Sigmoid colon (tissue), 7 donors: ENCODE measurements around the gene TMF1. TPM values are rescaled to one million over a fixed set of nuclear protein-coding genes. Genes with fewer than 3 reads are reported as not detected.

Experiments used
- DNase-seq: peaks from one replicate; pipeline ENCODE4 v3.0.0-alpha.2; 2019
- H3K27ac ChIP-seq, 4 donors: fragments of 200-600 bp; sonication (generic); one replicate each; pipeline ENCODE4 v1.5.1; 2016 to 2019; ENCODE audit warnings: mild to moderate bottlenecking in 1 of 4
- H3K27me3 ChIP-seq, 3 donors: fragments of 200-600 bp; sonication (generic); one replicate each; pipeline ENCODE4 v1.5.1; 2019; ENCODE audit warnings: mild to moderate bottlenecking in 1 of 3
- H3K36me3 ChIP-seq, 4 donors: fragments of 200-600 bp; sonication (generic); one replicate each; pipeline ENCODE4 v1.5.1; 2016 to 2019
- H3K4me1 ChIP-seq, 4 donors: fragments of 200-600 bp; sonication (generic); one replicate each; pipeline ENCODE4 v1.5.1; 2017 to 2019
- H3K4me3 ChIP-seq, 4 donors: fragments of 200-600 bp; sonication (generic); one replicate each; pipeline ENCODE4 v1.5.1; 2017 to 2019; ENCODE audit warnings: mild to moderate bottlenecking in 2 of 4, moderate library complexity in 1 of 4
- H3K9me3 ChIP-seq, 4 donors: fragments of 200-600 bp in 3 of 4; sonication (generic) in 3 of 4; one replicate each; pipeline versions ENCODE4 v1.5.1 to v1.6.1; 2013 to 2019
- EP300 ChIP-seq, 4 donors: sonication (generic); formaldehyde crosslinking; IDR thresholded peaks; one replicate each; pipeline ENCODE4 v1.6.1; 2017; ENCODE audit warnings: antibody characterized with exemption in 4 of 4
- POLR2A ChIP-seq, 2 donors: fragments of 450-650 bp; IDR thresholded peaks; one replicate each; pipeline ENCODE4 v1.6.1; 2016; ENCODE audit warnings: antibody characterized with exemption in 2 of 2, mild to moderate bottlenecking in 2 of 2, moderate library complexity in 2 of 2
- POLR2AphosphoS5 ChIP-seq, 4 donors: sonication (generic); formaldehyde crosslinking; IDR thresholded peaks; one replicate each; pipeline ENCODE4 v1.6.1; 2017; ENCODE audit warnings: antibody characterized with exemption in 4 of 4
- WGBS, 2 donors: extraction: QIAGEN DNeasy Blood & Tissue Kit; methylation state at CpG; one replicate each; pipeline ENCODE4 v1.1.7; 2013; 5-methylcytosine and 5-hydroxymethylcytosine counted together
- intact Hi-C: fragments of 100-400 bp; cut with DNase I; formaldehyde crosslinking; loops from one replicate; pipeline ENCODE4 v1.15.1; 2023
- polyA plus RNA-seq, 3 donors: library from polyadenylated mRNA; stranded (reverse); fragments of 200-250 nt; gene quantifications; one replicate each; pipeline ENCODE4 v1.2.3, GENCODE V29; 2013
- total RNA-seq, 4 donors: library from RNA; depleted of rRNA; stranded (reverse); fragments of >200 nt; gene quantifications; one replicate each; pipeline ENCODE4 v1.1.0, GENCODE V29; 2016
- TF ChIP-seq, protein P1 (sequence below), 4 experiments: fragments of 450-650 bp in 3 of 4; fragments of 200-600 bp in 1 of 4; IDR thresholded peaks; one replicate each; pipeline ENCODE4 v1.5.1; 2016 to 2019; ENCODE audit warnings: antibody characterized with exemption in 4 of 4, mild to moderate bottlenecking in 3 of 4, moderate library complexity in 2 of 4
- donor health status: healthy with polysubstance abuse.
- donor health status: Bipolar disorder and iron deficiency.
- donor health status: healthy.

Gene TMF1
- total and polyA plus RNA-seq, 7 donors, result 9.9 to 32.8 (median 26.9) TPM

DNA sequence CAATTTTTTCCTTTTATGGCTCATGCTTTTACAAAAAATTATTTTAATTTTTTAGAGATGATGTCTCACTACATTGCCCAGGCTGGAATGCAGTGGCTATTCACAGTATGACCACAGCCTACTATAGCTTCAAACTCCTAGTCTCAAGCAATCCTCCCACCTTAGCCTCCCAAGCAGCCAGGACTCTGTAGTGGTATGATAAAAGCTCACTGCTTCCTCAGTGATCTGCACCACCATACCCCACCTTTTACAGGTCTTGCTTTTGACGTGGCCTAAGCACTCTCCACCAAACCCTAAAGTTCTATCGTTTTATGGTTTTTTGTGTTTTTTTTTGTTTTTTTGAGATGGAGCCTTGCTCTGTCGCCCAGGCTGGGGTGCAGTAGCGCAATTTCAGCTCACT is 14.0 kb upstream of the TMF1 start:
- no peak overlapping the region for H3K27ac ChIP-seq
- intact Hi-C loops, result no loop called here
- H3K4me3 ChIP-seq, result no peak overlapping the region
- TF ChIP-seq POLR2A (IDR thresholded peaks at IDR 0.05), result no peak
- TF ChIP-seq, protein P1, sequence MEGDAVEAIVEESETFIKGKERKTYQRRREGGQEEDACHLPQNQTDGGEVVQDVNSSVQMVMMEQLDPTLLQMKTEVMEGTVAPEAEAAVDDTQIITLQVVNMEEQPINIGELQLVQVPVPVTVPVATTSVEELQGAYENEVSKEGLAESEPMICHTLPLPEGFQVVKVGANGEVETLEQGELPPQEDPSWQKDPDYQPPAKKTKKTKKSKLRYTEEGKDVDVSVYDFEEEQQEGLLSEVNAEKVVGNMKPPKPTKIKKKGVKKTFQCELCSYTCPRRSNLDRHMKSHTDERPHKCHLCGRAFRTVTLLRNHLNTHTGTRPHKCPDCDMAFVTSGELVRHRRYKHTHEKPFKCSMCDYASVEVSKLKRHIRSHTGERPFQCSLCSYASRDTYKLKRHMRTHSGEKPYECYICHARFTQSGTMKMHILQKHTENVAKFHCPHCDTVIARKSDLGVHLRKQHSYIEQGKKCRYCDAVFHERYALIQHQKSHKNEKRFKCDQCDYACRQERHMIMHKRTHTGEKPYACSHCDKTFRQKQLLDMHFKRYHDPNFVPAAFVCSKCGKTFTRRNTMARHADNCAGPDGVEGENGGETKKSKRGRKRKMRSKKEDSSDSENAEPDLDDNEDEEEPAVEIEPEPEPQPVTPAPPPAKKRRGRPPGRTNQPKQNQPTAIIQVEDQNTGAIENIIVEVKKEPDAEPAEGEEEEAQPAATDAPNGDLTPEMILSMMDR (IDR thresholded peaks at IDR 0.05), result no peak
- no peak for TF ChIP-seq EP300 (IDR thresholded peaks at IDR 0.05)
- no peak for TF ChIP-seq POLR2AphosphoS5 (IDR thresholded peaks at IDR 0.05)
- H3K9me3 ChIP-seq, result no peaks in the 10 kb centered on the region
- 71 to 84% methylated on average over 4 of the region's 4 CpGs for WGBS, 2 donors
- DNase-seq, result no peak
- no peaks in the 10 kb centered on the region for H3K4me1 ChIP-seq
- H3K27me3 ChIP-seq, result no peaks in the 10 kb centered on the region
- H3K36me3 ChIP-seq, result peaks cover 0 to 58% (median 8%) of the 10 kb centered on the region in 4 donors

GRCh38 chr3:69065318-69065964 is 13.3 kb upstream of the TMF1 start:
- no peaks in the 10 kb centered on the region for H3K4me1 ChIP-seq
- intact Hi-C loops, result no loop called here
- no peak for DNase-seq
- H3K27ac ChIP-seq, result no peak overlapping the region
- no peaks in the 10 kb centered on the region for H3K27me3 ChIP-seq
- WGBS, 2 donors, result 81 to 86% methylated on average over 6 of the region's 6 CpGs
- TF ChIP-seq POLR2A (IDR thresholded peaks at IDR 0.05) (no peak), EP300 (IDR thresholded peaks at IDR 0.05) (no peak), POLR2AphosphoS5 (IDR thresholded peaks at IDR 0.05) (no peak)
- TF ChIP-seq, protein P1 (IDR thresholded peaks at IDR 0.05), result no peak
- no peak overlapping the region for H3K4me3 ChIP-seq
- H3K36me3 ChIP-seq, result peaks cover 0 to 58% (median 14%) of the 10 kb centered on the region in 4 donors
- H3K9me3 ChIP-seq, result no peaks in the 10 kb centered on the region

- 63 to 75% methylated on average over 2 of the region's 2 CpGs for WGBS, 2 donors
- no peak for DNase-seq
- Histone ChIP-seq H3K27ac (no peak overlapping the region), H3K27me3 (no peaks in the 10 kb centered on the region), H3K36me3 (peaks cover 0 to 64% (median 16%) of the 10 kb centered on the region in 4 donors), H3K4me1 (no peaks in the 10 kb centered on the region), H3K4me3 (no peak overlapping the region), H3K9me3 (no peaks in the 10 kb centered on the region)
- intact Hi-C loops, result no loop called here
- TF ChIP-seq POLR2A (IDR thresholded peaks at IDR 0.05) (no peak), POLR2AphosphoS5 (IDR thresholded peaks at IDR 0.05) (no peak), EP300 (IDR thresholded peaks at IDR 0.05) (no peak)
- TF ChIP-seq, protein P1 (IDR thresholded peaks at IDR 0.05), result no peak
Observed at GRCh38 chr3:69063636-69064035, 11.5 kb upstream of the TMF1 start.

GRCh38 chr3:69059688-69060087 is 7.6 kb upstream of the TMF1 start:
- TF ChIP-seq EP300 (IDR thresholded peaks at IDR 0.05) (no peak), POLR2AphosphoS5 (IDR thresholded peaks at IDR 0.05) (no peak), POLR2A (IDR thresholded peaks at IDR 0.05) (no peak)
- TF ChIP-seq, protein P1 (IDR thresholded peaks at IDR 0.05), result no peak
- H3K4me1 ChIP-seq, result no peaks in the 10 kb centered on the region
- intact Hi-C loops, result no loop called here
- no peak overlapping the region for H3K27ac ChIP-seq
- H3K36me3 ChIP-seq, result peaks cover 4 to 87% (median 23%) of the 10 kb centered on the region in 4 donors
- H3K27me3 ChIP-seq, result no peaks in the 10 kb centered on the region
- no peak for DNase-seq
- H3K9me3 ChIP-seq, result no peaks in the 10 kb centered on the region
- no peak overlapping the region for H3K4me3 ChIP-seq

- no peaks in the 10 kb centered on the region for H3K4me1 ChIP-seq
- H3K27ac ChIP-seq, result no peak overlapping the region
- TF ChIP-seq, protein P1 (IDR thresholded peaks at IDR 0.05), result no peak
- no peak for TF ChIP-seq POLR2A (IDR thresholded peaks at IDR 0.05)
- TF ChIP-seq EP300 (IDR thresholded peaks at IDR 0.05), result no peak
- no peak for TF ChIP-seq POLR2AphosphoS5 (IDR thresholded peaks at IDR 0.05)
- H3K4me3 ChIP-seq, result no peak overlapping the region
- DNase-seq, result no peak
- 86% methylated on average over 2 of the region's 2 CpGs for WGBS, 2 donors
- intact Hi-C loops, result no loop called here
- H3K36me3 ChIP-seq, result peaks cover 4 to 94% (median 24%) of the 10 kb centered on the region in 4 donors
- H3K9me3 ChIP-seq, result no peaks in the 10 kb centered on the region
- no peaks in the 10 kb centered on the region for H3K27me3 ChIP-seq
Observed at GRCh38 chr3:69058947-69059224, 6.8 kb upstream of the TMF1 start.
